HG02571 (cell line): ENCODE measurements around the gene ERICH6B.

Source experiments
- ATAC-seq: cut with Tn5 transposase; IDR thresholded peaks from one replicate; pipeline ENCODE4 v1.9.1; 2021; ENCODE audit warnings: mild to moderate bottlenecking, moderate library complexity; ENCODE audit not compliant: unreplicated experiment

Gene ERICH6B

DNA sequence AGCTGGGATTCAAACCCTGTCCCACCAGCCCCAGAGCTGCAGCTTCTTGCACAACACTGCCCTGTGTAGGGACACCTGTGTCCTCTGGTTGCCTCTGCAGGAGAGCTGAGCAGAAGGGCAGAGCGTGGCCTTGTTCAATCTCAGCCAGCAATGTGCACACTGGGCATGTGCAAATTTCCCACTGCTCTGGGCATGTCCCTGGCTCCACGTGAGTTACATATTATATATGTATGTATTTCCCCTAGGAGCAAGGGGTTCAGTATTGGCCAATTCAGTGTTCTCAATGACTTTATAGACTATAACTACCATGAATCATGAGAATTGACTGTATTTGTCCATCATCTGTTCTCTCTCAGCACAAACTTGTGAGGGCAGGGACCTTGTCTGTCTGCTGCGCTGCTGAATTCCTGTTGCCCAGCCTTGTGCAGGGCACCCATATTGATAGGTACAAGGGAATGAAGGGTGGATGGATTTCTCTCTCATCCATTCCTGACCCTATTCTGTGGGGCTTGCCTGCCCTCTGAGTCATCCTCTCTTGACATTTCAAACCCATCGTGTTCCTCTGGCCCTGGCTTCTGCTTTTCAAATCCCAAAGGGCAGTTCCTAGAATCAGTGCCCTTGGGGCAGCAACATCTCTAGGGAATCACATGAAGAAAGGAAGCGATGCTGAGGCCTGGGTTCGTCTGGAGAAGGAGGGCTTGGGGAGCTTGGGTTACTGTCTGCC is 69.7 kb downstream of the ERICH6B start:
- no peak for ATAC-seq

DNA sequence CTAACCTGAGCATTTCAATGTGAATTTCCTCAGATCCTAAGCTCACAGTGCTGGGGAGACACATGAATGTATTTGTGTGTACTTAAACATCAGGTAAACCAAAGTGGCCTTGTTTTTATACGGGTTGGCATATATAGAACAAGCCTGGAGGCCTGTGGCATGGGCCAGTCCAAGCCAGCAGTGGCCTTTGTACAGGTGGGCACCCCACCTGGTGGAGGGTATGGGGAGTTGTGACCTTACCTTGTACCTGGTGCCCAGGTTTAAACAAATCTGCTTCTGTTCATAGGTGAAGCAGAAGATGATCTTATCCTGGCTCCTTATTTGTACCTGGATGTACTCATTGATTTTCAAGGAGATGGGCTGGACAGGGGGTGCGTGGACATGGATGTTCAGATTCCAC is 71.0 kb downstream of the ERICH6B start:
- ATAC-seq = no peak

DNA sequence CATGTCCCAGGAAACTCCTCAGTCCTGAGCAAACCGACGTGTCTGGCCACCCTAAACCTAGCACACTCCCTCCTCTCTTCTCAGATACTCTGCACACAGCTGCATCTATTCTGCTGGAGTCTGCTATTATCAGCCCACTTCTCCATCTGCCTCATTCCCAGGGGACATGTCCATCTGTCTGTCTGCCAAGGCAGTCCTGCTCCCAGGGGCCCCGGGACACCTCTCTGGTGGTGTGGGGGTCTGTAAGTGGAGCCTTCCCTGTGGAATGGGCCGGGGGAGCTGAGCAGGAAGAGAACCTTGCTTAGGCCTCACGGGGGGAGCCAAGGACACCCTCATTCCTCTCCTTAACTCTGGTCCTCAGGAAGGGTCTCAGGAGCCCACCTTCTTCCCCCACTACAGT is 72.7 kb downstream of the ERICH6B start:
- ATAC-seq = no peak

DNA sequence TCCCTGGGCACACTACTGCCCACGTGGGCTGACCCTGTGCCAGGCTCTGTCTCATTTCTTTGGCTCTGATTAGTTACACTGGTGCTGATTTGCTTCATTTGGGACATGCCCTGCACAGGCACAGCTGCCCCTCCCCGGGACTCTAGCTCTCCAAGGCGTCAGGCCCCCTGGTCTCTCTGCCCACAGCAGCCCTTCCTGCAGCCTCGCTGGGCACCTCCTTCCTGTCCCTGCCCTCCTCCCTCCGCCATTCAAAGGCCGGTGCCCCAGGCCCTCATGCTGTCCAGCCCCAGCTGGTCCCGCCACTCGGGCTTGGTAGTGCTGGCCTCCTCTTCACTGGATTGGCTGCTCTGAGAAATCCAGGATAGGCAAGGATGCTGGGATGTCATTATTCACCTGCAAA is 73.1 kb downstream of the ERICH6B start:
- ATAC-seq = no peak

DNA sequence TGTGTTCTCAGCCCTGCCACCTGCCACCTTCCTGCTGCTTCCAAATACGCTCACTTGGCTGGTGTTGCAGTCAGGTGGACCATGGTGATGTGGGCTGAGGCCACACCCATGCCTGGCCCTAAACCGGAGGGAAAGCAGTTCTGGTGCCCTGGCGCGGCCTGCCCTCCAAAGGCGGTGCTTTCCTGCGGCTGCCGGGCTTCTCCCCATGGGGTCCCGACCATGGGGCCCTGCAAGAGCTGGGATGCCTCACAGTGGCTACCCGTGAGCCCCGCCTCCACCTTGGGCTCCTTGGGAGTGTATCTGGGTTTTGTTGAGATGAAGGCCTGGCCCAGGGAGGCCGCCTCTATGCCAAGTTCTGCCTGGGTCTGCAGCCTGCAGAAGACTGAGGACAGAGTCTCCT is 73.7 kb downstream of the ERICH6B start:
- no peak for ATAC-seq

DNA sequence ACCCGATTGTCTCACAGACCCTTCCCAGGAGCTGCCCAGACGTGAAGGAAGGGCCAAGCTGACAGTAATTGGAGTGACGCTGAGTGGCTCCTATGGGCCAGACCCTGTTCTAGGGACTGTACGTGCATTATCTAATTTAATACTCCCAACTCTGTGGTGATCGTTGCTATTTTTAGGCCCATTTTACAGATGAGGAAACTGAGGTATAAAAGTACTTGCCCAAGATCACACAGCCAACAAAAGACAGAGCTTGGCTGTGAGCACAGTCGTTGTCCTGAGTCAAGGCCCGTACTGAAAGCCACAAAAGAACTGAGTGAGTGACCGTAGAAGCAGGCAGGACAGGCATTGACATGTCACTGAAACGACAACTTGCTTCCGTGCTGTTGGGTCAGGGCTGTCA is 74.7 kb downstream of the ERICH6B start:
- ATAC-seq = no peak

DNA sequence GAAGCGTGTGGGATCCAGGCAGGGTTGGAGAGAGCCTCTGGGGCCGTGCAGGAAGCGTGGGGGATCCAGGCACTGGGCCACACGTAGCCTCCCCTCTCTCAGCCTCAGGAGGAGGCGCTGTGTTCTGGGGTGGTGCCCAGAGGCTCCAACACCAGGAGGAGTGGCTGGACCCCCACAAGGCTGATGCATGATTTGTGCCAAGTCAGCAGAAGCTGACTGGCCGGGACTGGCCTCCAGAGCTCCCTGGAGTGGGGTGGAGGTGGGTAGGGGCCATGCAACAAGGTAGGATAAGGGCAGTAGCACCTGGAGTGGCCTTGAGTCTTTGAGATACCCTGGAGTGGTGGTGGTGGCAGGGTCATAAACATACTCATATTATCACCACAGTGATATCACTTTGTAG is 75.3 kb downstream of the ERICH6B start:
- no peak for ATAC-seq

DNA sequence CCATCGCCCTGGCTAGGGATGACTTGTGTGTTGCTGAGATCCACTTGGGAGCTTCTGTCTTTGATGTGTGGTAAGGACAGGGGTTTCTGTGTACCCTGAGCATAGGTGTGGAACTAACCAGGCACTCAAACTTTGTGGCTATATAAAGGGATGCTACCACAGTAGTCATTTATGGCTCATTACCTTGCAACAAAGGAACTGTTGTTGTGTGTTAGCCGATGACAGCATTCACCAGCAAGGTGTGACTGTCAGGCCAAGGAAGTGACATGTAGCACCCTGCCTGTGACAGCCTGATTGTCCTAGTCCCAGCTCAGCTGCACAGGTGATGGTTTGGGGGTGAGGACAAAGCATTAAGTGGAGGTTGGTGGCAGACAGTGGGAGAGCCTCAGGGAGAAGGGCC is 77.2 kb downstream of the ERICH6B start:
- ATAC-seq = no peak

DNA sequence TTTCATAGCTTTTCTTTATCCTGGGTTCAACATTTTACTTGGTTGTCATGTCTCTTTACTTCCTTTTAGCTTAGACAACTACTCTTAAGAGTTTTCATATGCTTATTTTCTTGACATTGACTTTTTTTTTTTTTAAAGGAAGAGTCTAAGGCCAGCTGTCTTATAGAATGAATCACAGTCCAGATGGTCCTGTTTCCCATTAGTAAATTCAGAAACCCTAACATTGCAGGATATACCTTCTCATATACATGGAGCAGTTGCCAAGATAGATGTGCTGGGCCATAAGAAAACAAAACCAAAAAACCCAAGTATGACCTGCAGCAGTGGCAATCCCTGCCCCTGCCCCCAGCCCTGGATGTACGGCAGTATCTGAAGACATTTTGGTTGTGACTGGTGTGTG is 78.0 kb downstream of the ERICH6B start:
- ATAC-seq = no peak

DNA sequence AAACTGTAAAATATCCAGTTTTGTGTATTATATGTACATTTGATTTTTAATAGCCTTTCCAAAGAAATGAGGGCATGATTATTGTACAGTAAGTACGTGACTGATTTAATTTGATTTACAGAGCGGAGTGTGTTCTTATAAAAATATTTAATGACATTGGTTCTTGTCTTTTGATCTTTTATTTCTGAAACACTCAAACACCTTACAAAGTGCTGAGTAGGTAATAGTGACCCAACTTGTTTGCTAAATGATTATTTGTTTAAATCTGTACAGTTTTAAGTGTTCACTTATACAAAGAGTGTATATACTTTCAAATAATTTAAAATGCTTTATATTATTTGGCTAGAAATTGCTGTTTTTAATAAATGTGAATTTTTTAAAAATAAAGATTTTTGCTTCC is 79.3 kb downstream of the ERICH6B start:
- ATAC-seq = no peak

DNA sequence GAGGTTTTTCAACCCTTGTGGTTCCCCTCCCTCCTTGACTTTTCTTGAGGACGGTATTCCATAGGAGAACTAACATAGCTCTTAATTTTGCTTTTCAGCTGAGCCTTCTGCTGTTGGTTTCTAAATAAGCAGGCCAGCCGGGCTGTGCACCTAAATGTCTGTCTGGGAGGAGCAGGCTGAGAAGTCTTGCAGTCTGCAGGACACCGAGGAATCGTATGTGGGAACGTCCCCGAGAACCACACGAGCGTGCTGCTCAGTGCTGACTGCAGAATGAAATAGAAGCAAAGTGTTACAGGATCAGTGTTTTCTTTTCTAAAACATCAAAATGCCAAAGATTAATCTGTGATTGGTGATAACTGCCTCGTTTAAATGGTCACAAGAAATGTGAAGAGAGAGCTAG is 80.9 kb downstream of the ERICH6B start:
- no peak for ATAC-seq

DNA sequence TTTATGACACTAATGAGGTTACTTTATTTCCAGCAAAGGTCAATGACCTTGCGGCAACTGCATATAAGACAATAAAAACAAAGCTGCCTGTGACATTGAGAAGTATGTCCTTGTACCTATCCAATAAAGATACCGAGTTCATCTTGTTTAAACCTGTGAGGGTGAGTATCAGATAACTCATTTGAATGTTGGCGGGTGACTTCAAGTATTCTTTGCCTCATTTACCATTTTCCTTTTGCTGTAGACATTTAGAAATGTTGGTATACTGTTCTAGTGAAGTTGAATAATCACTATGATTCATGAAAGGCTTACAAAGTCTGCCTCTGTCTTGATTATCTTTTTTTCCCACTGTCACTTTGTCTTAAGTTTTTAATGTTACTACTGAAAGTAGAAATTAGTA is 85.8 kb downstream of the ERICH6B start:
- no peak for ATAC-seq

DNA sequence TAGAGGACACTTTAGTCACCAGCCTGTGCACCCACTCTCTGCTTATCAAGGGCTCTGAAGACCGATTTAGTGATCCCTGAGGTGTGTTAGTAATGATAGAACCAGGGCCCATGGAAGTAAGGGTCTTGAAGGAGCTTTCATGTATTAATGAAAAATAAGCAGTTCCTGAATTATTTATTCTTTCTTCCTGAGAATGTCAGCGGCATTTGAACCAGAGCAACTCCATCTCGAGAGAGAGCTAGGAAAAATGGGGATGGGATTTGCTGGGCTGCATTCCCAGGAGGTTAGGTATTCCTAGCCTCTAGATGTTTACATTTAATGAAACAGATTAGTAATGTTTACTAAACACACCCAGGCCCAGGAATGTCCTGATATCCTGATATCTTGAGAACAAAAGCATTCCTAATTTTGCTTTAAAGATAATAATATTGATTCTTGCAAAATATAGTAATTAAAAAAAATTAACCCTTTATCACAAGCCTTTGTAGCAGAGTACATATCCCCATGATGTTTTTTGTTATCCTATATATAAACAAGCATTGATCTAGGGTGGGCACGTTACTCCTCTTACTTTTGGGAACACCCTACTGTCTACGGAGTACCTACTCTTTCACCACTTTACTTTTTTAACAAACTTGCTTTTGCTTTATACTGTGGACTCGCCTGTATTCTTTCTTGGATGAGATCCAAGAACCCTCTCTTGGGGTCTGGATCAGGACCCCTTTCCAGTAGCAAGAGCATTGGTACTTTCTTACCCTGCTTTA is 87.7 kb downstream of the ERICH6B start:
- ATAC-seq = no peak

DNA sequence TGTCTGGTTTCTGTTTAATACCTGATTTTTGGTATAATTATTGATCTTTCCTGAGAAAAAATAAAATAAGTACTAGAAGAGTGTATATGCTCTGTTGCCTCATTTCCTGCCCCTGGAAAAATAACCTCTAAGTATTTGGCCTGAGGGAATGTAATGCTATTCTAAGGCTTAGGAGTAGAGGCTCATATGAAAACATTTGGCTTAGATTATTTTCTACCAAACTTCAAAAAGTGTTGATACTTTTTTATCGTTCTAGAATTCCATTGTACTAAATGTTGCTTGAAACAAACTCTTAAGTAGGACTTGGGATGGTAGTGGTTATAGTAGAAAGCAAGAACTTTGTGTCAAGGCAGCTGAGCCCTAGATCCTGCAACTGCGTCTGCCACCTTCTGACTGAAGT is 93.0 kb downstream of the ERICH6B start:
- no peak for ATAC-seq

DNA sequence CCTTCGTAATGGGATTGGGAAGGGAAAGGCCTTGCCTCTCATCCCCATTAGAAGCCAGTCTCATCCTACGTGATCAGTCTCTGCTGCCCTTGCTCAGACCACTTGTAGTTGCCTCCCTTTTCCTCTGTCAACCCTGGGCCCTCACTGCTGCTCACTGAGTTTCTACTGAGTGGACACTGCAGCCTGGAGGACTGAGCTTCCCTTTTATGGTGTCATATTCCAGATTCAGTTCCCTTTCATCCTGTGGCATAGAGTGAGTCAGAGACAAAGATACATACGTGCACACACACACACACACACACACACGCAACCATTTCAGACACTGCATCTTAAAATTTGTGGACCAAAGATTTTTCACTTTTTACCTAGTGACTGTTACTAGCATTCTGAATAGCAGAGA is 94.2 kb downstream of the ERICH6B start:
- no peak for ATAC-seq

DNA sequence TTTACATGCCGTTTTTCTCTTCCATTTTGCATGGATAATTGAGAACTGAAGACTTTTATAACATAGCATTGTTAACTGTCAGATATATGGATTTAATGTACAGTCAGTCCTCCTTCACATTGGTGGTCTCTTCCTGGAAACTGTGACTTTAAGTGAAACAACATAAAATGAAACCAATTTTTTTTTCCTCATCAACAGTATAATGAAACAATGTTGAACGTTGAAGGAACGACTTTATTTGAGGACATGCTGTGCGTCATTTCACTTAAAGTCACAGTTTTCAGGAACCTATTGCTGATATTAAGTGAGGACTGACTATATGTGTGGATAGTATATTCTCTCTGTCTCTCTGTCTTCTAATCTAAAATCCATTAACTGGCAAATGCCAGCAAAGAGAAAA is 96.0 kb downstream of the ERICH6B start:
- ATAC-seq = no peak

DNA sequence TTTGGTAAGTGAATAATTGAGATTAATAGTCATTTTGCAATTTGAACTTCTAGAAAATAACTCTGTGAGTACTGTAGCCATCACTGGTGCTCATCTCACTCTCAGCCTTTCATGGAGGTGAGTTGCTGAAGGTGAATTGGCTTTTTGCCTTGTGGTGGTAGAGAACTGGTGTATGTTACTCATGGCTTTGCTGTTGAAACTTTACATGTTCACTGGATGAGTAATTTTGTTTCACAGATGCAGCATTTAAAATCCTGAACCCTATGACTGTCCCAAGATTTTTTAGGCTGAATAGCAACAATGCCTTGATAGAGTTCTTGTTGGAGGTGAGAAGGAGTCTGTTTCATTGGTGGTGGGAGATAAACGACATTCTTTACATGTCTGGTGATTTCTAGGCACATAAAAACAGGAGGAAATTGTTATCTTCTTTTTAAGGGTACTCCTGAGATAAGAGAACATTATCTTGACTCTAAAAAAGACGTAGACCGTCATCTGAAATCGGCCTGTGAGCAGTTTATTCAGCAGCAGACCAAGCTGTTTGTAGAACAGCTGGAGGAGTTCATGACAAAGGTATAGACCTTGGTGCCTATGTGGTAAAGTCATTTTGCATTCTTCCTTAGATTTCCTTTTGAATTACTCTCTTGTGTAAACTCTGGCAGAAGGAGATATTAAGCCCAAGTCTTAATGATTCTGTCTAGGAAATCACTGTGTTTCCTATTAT is 96.9 kb downstream of the ERICH6B start:
- ATAC-seq = no peak

DNA sequence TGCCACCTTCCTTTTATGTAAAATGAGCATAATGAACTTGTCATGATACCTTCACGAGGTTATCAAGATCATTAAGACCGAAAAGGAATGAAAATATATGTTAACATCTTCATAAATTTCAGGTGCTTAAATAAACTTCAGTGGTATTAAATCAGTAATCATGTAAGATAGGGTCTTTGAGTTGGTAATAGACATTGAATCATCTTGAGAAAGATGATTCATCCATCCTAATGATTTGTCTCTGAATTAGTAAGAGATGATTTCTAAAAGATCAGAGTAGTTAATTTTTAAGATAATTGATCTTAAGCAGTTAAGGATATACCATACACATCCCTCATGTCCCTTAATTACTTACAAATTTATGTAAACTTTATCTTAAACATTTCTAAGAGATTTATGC is 98.8 kb downstream of the ERICH6B start:
- no peak for ATAC-seq

DNA sequence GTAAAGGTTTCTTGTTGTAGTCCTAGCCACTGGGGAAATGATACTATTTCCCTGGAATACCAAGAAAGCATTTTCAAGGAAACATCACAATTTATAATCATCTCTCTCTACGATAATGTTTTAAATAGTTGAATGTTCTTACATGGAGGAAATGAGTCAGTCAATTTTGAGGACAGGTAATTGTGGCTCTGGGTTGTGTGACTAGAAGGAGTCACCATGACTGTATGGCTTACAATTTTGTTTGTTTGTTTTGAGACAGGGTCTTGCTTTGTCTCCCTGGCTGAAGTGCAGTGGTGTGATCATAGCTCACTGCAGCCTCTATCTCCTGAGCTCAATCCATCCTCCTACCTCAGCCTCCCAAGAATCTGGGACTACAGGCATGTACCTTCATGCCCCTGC is 103.4 kb downstream of the ERICH6B start:
- no peak for ATAC-seq

DNA sequence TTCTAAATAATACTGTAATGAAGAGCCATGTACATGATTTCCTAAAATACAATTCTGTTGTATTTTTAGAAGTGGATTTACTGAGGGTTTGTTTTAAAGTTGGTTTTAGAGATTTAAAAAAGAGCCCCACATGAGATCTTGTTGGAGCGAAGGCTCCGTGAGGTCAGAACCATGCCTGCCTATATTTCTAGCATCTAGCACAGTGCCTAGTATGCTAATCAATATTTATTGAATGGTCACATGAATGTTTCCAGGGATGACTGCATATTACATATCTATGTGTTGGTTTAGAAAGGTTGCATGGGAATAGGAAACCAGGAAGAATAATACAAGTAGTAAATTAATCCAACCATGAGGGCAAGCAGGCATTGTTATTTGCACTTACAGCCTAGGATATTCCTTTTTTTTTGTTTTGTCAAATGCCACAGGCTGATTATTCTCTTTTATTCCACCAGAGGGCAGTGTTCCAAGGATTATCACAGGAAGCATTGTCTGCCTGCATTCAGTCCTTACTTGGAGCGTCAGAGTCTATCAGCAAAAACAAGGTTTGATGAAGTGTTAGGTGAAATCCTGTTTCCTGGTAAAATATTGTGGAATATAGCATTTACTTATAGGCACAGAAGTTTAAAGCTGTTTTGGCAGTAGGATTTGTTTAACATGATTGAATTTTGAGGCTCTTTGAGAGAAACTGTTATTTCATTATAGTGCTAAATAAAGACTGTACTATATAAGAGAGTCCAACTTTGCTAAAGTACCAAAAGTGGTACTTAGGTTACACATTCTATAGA is 104.0 kb downstream of the ERICH6B start:
- ATAC-seq = no peak

DNA sequence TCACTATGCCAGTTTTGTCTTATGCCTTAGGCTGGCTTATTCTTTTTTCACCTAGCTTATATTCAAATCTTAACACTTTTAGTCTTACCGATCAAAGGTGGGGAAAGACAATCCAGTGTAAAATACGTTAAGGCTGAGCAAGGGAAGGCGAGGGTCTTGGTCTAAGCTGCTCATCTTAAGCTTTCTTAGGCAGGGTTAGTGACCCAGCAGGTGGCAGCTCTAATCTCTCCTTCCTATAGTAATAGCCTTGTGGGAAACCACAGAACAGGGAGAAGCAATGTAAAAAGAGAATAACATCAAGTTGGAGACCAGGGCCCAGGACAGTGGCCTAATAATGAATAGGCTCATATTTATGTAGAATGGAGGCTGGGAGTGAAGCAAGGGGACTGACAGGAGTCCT is 104.9 kb downstream of the ERICH6B start:
- no peak for ATAC-seq
